GM18858 (cell line): ENCODE results near the gene ZFP28.

Source experiments
- ATAC-seq: cut with Tn5 transposase; IDR thresholded peaks from one replicate; pipeline ENCODE4 v1.9.1; 2021; ENCODE audit not compliant: unreplicated experiment

The ZFP28 gene

DNA sequence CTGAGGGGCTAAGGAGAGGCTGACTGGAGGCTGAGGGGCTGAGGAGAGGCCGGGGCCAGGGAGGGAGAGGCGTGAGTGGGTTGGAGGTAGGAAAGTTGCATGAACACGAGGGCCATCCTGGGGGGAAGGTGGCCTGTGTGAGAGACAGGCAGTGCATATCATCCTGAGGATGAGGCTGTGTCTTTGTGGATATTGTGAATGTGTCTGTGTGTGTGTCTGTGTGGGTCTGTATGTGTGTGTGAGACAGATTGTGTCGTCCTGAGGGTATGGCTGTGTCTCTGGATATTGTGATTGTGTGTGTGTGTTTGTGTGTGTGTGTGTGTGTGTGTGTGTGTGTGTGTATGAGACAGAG is 56.8 kb downstream of the ZFP28 start:
- ATAC-seq, result no peak

DNA sequence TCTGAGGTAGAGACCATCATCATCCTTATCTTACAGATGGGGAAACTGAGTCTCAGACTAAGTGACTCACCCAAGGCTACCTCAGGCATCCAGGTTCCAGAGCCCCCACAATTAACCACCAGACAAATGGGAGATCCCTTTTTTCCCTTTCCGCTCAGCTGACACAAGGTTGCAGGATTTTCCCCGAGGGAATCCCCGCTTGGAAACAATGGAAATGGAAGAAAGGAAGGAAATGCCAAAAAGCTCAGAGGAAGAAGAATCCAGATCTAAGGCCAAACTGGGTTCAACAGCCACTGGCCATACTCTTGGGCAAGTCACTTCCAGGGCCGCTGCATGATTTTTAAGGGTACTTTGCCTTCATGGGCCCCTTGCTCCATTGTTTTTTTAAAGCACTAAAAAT is 57.9 kb downstream of the ZFP28 start:
- ATAC-seq, result no peak

DNA sequence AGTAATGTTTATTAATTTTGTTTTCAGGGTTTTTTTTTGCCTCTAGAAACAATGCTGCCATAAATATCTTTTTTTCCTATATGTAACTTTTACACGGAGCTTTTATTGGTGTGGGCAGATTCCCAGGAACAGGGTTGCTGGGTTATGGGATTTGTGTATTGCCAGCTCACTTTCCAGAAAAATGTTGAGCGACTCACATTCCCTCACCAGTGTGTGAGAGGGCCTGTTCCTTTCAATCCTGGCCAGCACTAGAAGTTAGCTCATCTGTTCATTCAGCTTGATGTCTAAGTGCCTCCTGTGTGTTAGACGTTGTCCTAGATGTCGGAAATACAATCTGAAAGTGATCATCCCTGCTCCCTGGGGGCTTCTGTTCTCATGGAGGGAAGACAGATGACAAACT is 58.9 kb downstream of the ZFP28 start:
- ATAC-seq, result no peak

DNA sequence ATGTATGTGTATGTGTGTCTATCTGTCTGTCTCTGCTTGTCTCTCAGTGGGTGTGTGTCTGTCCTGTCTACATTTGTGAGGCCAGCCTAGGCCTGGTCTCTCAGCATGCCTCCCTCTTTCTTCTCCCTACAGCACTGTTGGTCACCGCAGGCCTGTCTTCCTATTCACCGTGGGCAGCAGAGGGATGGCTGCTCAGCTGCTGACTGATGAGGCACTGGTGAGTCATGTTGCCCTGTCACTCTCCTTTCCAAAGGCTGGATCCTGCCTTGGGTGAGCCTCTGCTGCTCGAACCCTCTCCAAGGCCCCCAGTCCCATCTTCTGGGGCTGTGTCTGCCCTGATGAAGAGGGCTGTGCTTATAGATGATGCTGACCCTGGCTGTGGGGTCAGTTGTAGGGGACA is 62.6 kb downstream of the ZFP28 start:
- no peak for ATAC-seq

DNA sequence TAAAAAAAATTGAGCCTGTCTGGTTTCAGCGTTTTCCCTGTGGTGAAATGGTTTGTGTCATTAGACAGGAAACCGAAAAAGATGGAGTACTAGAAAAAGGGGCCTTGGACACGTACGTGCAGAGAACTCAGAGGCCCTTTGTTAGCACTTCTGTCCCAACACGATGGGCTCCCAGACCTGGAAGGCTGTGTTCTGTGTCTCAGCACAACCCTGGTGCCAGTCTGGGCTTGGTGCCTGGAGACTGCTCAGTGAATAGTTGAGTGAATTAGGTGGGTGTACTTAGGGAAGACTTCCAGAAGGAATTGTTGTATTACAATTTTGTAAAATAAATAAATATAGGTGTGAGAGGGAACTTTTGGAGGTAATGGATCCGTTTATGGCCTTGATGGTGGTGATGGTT is 65.1 kb downstream of the ZFP28 start:
- ATAC-seq, result no peak
